ENCODE results near the gene TUBB1.

DNA sequence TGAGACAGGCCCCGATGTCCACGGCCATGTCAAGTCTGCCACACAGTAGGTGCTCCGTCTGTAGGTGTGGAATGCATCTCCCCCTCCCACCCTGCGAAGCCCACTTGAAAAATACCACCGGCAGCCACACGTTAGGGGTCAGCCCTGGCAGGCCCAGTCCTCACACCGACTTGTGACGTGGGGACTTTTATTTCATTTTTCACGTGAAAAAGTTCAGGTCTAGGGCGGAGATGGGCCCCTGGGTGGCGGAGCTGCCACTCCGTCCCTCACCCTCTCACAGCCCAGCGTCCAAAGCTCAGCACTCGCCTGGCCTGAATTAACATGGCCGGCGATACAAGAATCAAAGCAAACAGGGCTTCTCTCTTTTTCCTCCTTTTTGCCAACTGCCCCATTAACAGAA lies 3.8 kb upstream of the TUBB1 start:
- TF ChIP-seq CTCF (conservative IDR thresholded peaks at IDR 0.05; ENCODE audit: low read length) (no peak), EZH2phosphoT487 (IDR thresholded peaks at IDR 0.05; ENCODE audit: borderline replicate concordance) (no peak)

Data from Loucy (cell line).